Measurements from ENCODE around the gene ACAA1.

The ACAA1 gene

GRCh38 chr3:38168151-38169026 is 31.5 kb upstream of the ACAA1 start:
- no peak for TF ChIP-seq CTCF (IDR thresholded peaks at IDR 0.05; ENCODE audit: low read depth, low read length)
- no peak overlapping the region for H3K4me3 ChIP-seq (replicated peaks in 1 of 2; ENCODE audit: low read depth in 2 of 2, low read length in 2 of 2)
- DNase-seq (ENCODE audit: low read depth in 2 of 2): peak; percentile 44 to 83

- no peak for DNase-seq (ENCODE audit: low read depth in 2 of 2)
- no peak overlapping the region for H3K4me3 ChIP-seq (replicated peaks in 1 of 2; ENCODE audit: low read depth in 2 of 2, low read length in 2 of 2)
These were observed 30.7 kb upstream of the ACAA1 start for GRCh38 chr3:38167591-38167990.

GRCh38 chr3:38165722-38166387 is 28.9 kb upstream of the ACAA1 start:
- peak overlapping the region; percentile 86 to 87 for H3K4me3 ChIP-seq (replicated peaks in 1 of 2; ENCODE audit: low read depth in 2 of 2, low read length in 2 of 2)
- DNase-seq (ENCODE audit: low read depth in 2 of 2): peak in 1 of 2 donors; percentile 17
- no peak for TF ChIP-seq CTCF (IDR thresholded peaks at IDR 0.05; ENCODE audit: low read depth, low read length)

More at GRCh38 chr3:38167591-38167990, 30.7 kb upstream of the ACAA1 start:
- no peak for TF ChIP-seq CTCF (IDR thresholded peaks at IDR 0.05; ENCODE audit: low read depth, low read length)

- peak within 1 kb of the TSS; percentile 86 to 87 for H3K4me3 ChIP-seq (replicated peaks in 1 of 2; ENCODE audit: low read depth in 2 of 2, low read length in 2 of 2)
- TF ChIP-seq CTCF (IDR thresholded peaks at IDR 0.05; ENCODE audit: low read depth, low read length): no peak
- DNase-seq (ENCODE audit: low read depth in 2 of 2): peak; percentile 100
These were observed 28.2 kb upstream of the ACAA1 start, which contains the start of gene OXSR1 for GRCh38 chr3:38164952-38165721. Gene OXSR1, plus strand, starts transcription at chr3:38165537. Its CDS starts 340 bp downstream, at chr3:38165877.

GRCh38 chr3:38164643-38164951 is 27.7 kb upstream of the ACAA1 start:
- DNase-seq (ENCODE audit: low read depth in 2 of 2): no peak
- peak overlapping the region; percentile 86 to 87 for H3K4me3 ChIP-seq (replicated peaks in 1 of 2; ENCODE audit: low read depth in 2 of 2, low read length in 2 of 2)
- no peak for TF ChIP-seq CTCF (IDR thresholded peaks at IDR 0.05; ENCODE audit: low read depth, low read length)

- no peak for TF ChIP-seq CTCF (IDR thresholded peaks at IDR 0.05; ENCODE audit: low read depth, low read length)
These were observed 27.1 kb upstream of the ACAA1 start for GRCh38 chr3:38163841-38164642.

More at GRCh38 chr3:38163841-38164642, 27.1 kb upstream of the ACAA1 start:
- H3K4me3 ChIP-seq (replicated peaks in 1 of 2; ENCODE audit: low read depth in 2 of 2, low read length in 2 of 2): peak overlapping the region; percentile 86 to 87
- DNase-seq (ENCODE audit: low read depth in 2 of 2): no peak

All from cardiac fibroblast (primary cell).